DND-41 (cell line): Measurements from ENCODE around the gene MTHFR.

ENCODE experiments used
- ATAC-seq: fragments of 200-7000 bp; cut with Tn5 transposase; 3 replicates; pipeline ENCODE4 v1.9.1; 2021; ENCODE audit warnings: low read depth; ENCODE audit not compliant: insufficient read depth
- DNase-seq: peaks from one replicate; pipeline ENCODE4 v3.0.0-alpha.2; 2020
- H2AFZ ChIP-seq: 2 replicates; pipeline ENCODE4 v1.6.0; 2012; ENCODE audit warnings: low read depth, low read length
- H3K27ac ChIP-seq: 2 replicates; pipeline ENCODE4 v1.5.1; 2012; ENCODE audit warnings: low read length, inconsistent platforms
- H3K27me3 ChIP-seq: fragments of 200-600 bp; sonication (generic); 2 replicates; pipeline ENCODE4 v1.6.0; 2012; ENCODE audit warnings: low read length, mild to moderate bottlenecking, inconsistent platforms; ENCODE audit not compliant: insufficient read depth, poor library complexity
- H3K36me3 ChIP-seq: 2 replicates; pipeline ENCODE4 v1.5.1; 2012; ENCODE audit warnings: low read length, inconsistent platforms; ENCODE audit not compliant: insufficient read depth
- H3K4me1 ChIP-seq: 2 replicates; pipeline ENCODE4 v1.5.1; 2012; ENCODE audit warnings: mild to moderate bottlenecking, low read length; ENCODE audit not compliant: insufficient read depth
- H3K4me2 ChIP-seq: 2 replicates; pipeline ENCODE4 v1.6.0; 2012; ENCODE audit warnings: mild to moderate bottlenecking, moderate library complexity, low read length, inconsistent platforms; ENCODE audit not compliant: insufficient read depth
- H3K4me3 ChIP-seq, 2 experiments: fragments of 200-600 bp in 1 of 2; shearing (Covaris generic) in 1 of 2; 2 replicates each; pipeline ENCODE4 v1.5.1; 2012 to 2016; ENCODE audit warnings: inconsistent platforms in 2 of 2, low read length in 2 of 2, mild to moderate bottlenecking in 2 of 2, low read depth in 1 of 2, moderate library complexity in 1 of 2
- H3K79me2 ChIP-seq: 2 replicates; pipeline ENCODE4 v1.6.0; 2012; ENCODE audit warnings: low read length, inconsistent platforms; ENCODE audit not compliant: insufficient read depth
- H3K9ac ChIP-seq: 2 replicates; pipeline ENCODE4 v1.6.0; 2012; ENCODE audit warnings: low read depth, mild to moderate bottlenecking, inconsistent platforms, low read length, moderate library complexity
- H3K9me3 ChIP-seq: 2 replicates; pipeline ENCODE4 v1.5.1; 2012; ENCODE audit warnings: low read length, moderate library complexity, mild to moderate bottlenecking, inconsistent platforms; ENCODE audit not compliant: insufficient read depth, severe bottlenecking
- H4K20me1 ChIP-seq: 2 replicates; pipeline ENCODE4 v1.6.0; 2012; ENCODE audit warnings: low read length; ENCODE audit not compliant: insufficient read depth
- EZH2 ChIP-seq: IDR thresholded peaks from 3 replicates; pipeline ENCODE4 v1.6.1; 2012; ENCODE audit warnings: borderline replicate concordance, low read depth, mild to moderate bottlenecking, moderate library complexity, low read length, inconsistent platforms; ENCODE audit not compliant: severe bottlenecking
- TF ChIP-seq, protein P1 (sequence below): IDR thresholded peaks from 2 replicates; pipeline ENCODE4 v1.5.1; 2012; ENCODE audit warnings: borderline replicate concordance, low read length, moderate library complexity, mild to moderate bottlenecking; ENCODE audit not compliant: poor library complexity, severe bottlenecking; ENCODE audit errors: extremely low read depth

MTHFR gene

GRCh38 chr1:11757047-11757446 is 48.7 kb downstream of the MTHFR start:
- ATAC-seq (no peak), DNase-seq (no peak)
- H3K9me3 ChIP-seq, result no peaks in the 10 kb centered on the region
- TF ChIP-seq, protein P1, sequence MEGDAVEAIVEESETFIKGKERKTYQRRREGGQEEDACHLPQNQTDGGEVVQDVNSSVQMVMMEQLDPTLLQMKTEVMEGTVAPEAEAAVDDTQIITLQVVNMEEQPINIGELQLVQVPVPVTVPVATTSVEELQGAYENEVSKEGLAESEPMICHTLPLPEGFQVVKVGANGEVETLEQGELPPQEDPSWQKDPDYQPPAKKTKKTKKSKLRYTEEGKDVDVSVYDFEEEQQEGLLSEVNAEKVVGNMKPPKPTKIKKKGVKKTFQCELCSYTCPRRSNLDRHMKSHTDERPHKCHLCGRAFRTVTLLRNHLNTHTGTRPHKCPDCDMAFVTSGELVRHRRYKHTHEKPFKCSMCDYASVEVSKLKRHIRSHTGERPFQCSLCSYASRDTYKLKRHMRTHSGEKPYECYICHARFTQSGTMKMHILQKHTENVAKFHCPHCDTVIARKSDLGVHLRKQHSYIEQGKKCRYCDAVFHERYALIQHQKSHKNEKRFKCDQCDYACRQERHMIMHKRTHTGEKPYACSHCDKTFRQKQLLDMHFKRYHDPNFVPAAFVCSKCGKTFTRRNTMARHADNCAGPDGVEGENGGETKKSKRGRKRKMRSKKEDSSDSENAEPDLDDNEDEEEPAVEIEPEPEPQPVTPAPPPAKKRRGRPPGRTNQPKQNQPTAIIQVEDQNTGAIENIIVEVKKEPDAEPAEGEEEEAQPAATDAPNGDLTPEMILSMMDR, result no peak
- no peak for TF ChIP-seq EZH2
- H3K27me3 ChIP-seq, result peaks cover 7% of the 10 kb centered on the region
- no peak overlapping the region for H2AFZ ChIP-seq
- H3K79me2 ChIP-seq, result no peaks in the 10 kb centered on the region
- H3K36me3 ChIP-seq, result no peaks in the 10 kb centered on the region
- no peak overlapping the region for H3K27ac ChIP-seq
- H3K4me2 ChIP-seq, result no peak overlapping the region
- H3K4me3 ChIP-seq, result no peak overlapping the region
- H4K20me1 ChIP-seq, result no peaks in the 10 kb centered on the region
- H3K4me1 ChIP-seq, result no peaks in the 10 kb centered on the region
- no peak overlapping the region for H3K9ac ChIP-seq

- H3K4me3 ChIP-seq, result no peak overlapping the region
- H3K4me2 ChIP-seq, result no peak overlapping the region
- H3K79me2 ChIP-seq, result no peaks in the 10 kb centered on the region
- H3K36me3 ChIP-seq, result no peaks in the 10 kb centered on the region
- H3K4me1 ChIP-seq, result no peaks in the 10 kb centered on the region
- no peak for DNase-seq
- H4K20me1 ChIP-seq, result no peaks in the 10 kb centered on the region; the same call in 1 of the 2 replicates
- TF ChIP-seq, protein P1, result no peak
- no peak overlapping the region for H3K27ac ChIP-seq
- H3K9me3 ChIP-seq, result no peaks in the 10 kb centered on the region
- H3K9ac ChIP-seq, result no peak overlapping the region
- no peak for ATAC-seq
- peaks cover 4% of the 10 kb centered on the region for H3K27me3 ChIP-seq
- H2AFZ ChIP-seq, result no peak overlapping the region
These were observed 52.1 kb downstream of the MTHFR start for GRCh38 chr1:11753555-11754208.

DNA sequence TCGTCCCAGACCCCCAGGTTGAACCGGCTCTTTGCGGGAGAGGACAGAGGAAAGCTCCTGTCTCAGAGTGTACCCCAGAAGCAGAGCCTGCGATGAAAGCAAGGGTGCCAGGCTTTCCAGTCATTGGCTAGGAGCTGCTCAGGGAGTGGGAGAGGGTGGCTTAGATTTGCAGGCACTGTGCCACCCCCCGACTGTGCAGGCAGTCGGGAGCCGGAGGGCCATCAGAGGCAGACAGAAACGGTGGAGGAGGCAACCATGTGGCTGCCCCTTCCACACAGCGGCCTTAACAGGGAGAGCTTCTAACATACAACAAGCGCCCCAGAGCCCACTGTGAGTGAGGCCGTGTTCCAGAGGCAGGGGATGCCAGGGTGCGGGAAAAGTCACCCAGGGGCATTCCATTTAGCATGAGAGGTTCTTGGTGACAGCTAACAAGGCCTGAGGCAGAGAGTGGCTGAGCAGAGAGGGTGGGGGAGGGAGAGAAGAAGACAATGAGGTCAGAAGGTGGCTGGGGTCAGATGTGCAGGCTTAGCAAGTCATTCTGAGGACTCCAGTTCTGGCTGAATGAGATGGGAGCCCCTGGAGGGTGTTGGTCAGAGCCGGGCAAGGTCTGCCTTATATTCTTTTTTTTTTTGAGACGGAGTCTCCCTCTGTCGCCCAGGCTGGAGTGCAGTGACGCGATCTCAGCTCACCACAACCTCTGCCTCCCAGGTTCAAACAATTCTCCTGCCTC is 53.2 kb downstream of the MTHFR start:
- Histone ChIP-seq H3K4me2 (no peak overlapping the region), H3K27me3 (peaks cover 4% of the 10 kb centered on the region), H3K36me3 (no peaks in the 10 kb centered on the region), H3K9ac (no peak overlapping the region), H3K4me3 (no peak overlapping the region), H2AFZ (no peak overlapping the region), H4K20me1 (no peaks in the 10 kb centered on the region; the same call in 1 of the 2 replicates), H3K27ac (no peak overlapping the region), H3K79me2 (no peaks in the 10 kb centered on the region), H3K9me3 (no peaks in the 10 kb centered on the region), H3K4me1 (no peaks in the 10 kb centered on the region)
- ATAC-seq, result no peak
- TF ChIP-seq EZH2, result no peak
- TF ChIP-seq, protein P1, result no peak
- DNase-seq, result no peak
